HUES48 (cell line): ENCODE results near the gene OSBPL1A.
"Not testable (repeated sequence)": the region's sequence is repeated elsewhere in the genome, so short reads cannot be mapped to it uniquely, and the experiment has no call there.

Experiments used
- H3K27ac ChIP-seq: one replicate; pipeline ENCODE4 v1.7.0; 2013; ENCODE audit warnings: low read depth, low read length, inconsistent platforms
- H3K27me3 ChIP-seq: 2 replicates; pipeline ENCODE4 v1.6.1; 2013; ENCODE audit warnings: mild to moderate bottlenecking, low read length; ENCODE audit not compliant: control insufficient read depth, insufficient read depth
- H3K36me3 ChIP-seq: 2 replicates; pipeline ENCODE4 v1.6.1; 2013; ENCODE audit warnings: low read length; ENCODE audit not compliant: control insufficient read depth, insufficient read depth
- H3K4me1 ChIP-seq: 2 replicates; pipeline ENCODE4 v1.6.1; 2013; ENCODE audit warnings: mild to moderate bottlenecking, low read length; ENCODE audit not compliant: control insufficient read depth, insufficient read depth
- H3K4me3 ChIP-seq: 2 replicates; pipeline ENCODE4 v1.5.1; 2013; ENCODE audit warnings: mild to moderate bottlenecking, low read depth, low read length
- H3K9ac ChIP-seq: 2 replicates; pipeline ENCODE4 v1.6.1; 2013; ENCODE audit warnings: mild to moderate bottlenecking, low read depth, low read length, moderate library complexity
- H3K9me3 ChIP-seq: 2 replicates; pipeline ENCODE4 v1.6.1; 2013; ENCODE audit warnings: low read length; ENCODE audit not compliant: control insufficient read depth, insufficient read depth

The OSBPL1A gene

DNA sequence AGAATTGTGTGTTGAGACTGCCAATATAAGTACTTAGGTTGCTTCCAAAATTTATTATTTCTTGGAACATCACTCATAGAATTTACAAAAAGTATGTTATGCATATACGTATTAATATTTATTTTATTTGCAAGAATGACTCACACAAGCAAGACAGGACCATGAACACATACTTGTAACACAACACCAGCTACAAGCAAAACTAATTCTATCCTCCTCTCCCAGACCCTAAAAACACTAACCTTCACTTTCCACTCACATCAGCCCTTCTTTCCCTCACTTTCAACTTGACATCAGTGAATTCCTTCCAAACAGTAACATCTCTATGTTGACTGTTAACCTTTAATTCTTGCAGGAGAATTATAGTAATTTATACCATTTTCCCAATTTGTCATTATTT, 24.3 kb downstream of the OSBPL1A start:
- Histone ChIP-seq H3K9ac (no peak overlapping the region), H3K36me3 (peaks cover 58% of the 10 kb centered on the region), H3K4me3 (no peak overlapping the region), H3K27ac (no peak overlapping the region), H3K9me3 (no peaks in the 10 kb centered on the region), H3K27me3 (no peaks in the 10 kb centered on the region), H3K4me1 (peaks cover 24% of the 10 kb centered on the region)

DNA sequence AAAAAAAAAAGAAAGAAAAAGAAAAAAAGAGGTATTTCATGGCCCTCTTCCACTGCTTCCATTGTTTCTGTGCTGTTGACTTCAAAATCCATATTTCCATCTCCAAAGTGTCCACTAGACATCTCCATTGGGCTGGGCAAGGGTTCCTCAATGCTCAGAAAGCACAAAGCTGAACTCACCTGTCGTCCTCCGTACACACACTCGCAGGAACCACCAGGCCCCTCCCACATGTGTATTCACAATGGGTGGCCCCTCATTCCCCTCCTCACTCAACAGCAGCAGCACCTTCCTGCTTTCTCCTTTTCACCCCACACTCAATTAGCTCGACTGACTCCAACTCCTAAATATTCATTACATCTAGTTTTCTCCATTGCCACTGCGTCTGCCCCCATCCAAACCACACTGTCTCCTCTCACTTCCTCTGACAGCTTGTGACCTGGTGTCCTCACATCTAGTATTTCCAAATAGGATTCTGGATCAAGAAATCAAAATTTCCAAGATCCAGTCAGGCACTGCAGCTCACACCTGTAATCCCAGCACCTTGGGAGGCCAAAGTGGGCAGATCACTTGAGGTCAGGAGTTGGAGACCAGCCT, 25.2 kb downstream of the OSBPL1A start:
- Histone ChIP-seq H3K27me3 (no peaks in the 10 kb centered on the region), H3K9ac (no peak overlapping the region), H3K4me3 (no peak overlapping the region), H3K36me3 (peaks cover 67% of the 10 kb centered on the region), H3K4me1 (peaks cover 15% of the 10 kb centered on the region), H3K27ac (no peak overlapping the region), H3K9me3 (no peaks in the 10 kb centered on the region)

DNA sequence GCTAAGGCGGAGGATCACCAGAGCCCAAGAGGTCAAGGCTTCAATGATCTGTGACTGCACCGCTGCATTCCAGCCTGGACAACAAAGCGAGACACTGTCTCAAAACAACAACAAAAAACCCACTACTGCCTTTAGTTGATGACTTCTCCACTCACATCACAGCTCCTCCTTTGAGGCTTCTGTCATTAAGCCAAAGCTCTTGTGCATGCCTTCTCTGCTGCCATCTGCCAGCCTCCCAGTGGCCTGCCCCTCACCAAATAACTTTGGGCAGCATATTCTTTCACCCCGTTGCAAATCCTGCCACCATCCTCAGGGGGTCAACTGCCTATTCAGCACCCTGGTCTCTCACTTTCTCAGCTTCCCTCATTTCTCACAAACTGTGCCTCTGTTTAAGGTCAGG, 27.5 kb downstream of the OSBPL1A start:
- H3K27ac ChIP-seq, result no peak overlapping the region
- no peaks in the 10 kb centered on the region for H3K9me3 ChIP-seq
- no peak overlapping the region for H3K9ac ChIP-seq
- H3K4me3 ChIP-seq, result no peak overlapping the region
- peaks cover 10% of the 10 kb centered on the region for H3K4me1 ChIP-seq
- peaks cover 70% of the 10 kb centered on the region for H3K36me3 ChIP-seq
- no peaks in the 10 kb centered on the region for H3K27me3 ChIP-seq

DNA sequence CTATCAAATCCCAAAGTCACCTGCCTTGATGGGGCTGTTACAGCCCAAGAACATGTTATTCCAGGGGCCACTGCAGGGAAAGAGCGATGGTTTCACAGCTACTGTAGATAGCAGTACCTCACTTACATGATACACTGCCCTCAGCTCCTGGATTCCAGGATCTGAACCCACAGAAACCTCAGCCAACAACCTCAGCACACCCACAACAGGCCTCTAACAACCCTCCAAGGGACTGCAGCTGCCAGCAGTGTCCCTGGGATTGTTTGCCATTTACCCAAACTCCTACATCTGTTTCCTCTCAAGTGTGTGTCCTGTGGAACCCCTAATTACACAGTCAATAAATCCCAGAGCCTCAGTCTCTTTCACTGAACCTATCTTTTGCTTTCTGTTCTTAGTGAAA, 28.2 kb downstream of the OSBPL1A start:
- H3K27ac ChIP-seq, result no peak overlapping the region

DNA sequence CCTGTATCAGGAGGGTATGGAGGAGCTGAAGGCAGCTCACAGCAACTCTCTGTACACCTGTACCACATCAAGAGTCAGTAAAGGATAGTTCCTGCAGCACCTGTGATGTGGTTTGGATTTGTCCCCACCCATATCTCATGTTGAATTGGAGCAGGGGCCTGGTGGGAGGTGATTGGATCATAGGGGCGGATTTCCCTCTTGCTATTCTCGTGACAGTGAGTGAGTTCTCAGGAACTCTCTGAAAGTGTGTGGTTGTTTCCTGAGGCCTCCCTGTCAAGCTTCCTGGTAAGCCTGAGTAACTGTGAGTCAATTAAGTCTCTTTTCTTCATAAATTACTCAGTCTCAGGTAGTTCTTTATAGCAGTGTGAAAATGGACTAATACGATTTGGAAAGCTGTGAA, 28.9 kb downstream of the OSBPL1A start:
- H3K27me3 ChIP-seq, result no peaks in the 10 kb centered on the region
- no peak overlapping the region for H3K27ac ChIP-seq
- no peak overlapping the region for H3K9ac ChIP-seq
- no peak overlapping the region for H3K4me3 ChIP-seq
- H3K4me1 ChIP-seq, result 0 out of 2 replicates have a peak, but pooled peaks cover 3% of the 10 kb centered on the region
- peaks cover 70% of the 10 kb centered on the region for H3K36me3 ChIP-seq
- H3K9me3 ChIP-seq, result no peaks in the 10 kb centered on the region

More for the DNA sequence above, 28.2 kb downstream of the OSBPL1A start:
- Histone ChIP-seq H3K4me3 (no peak overlapping the region), H3K9me3 (no peaks in the 10 kb centered on the region), H3K36me3 (peaks cover 68% of the 10 kb centered on the region), H3K27me3 (no peaks in the 10 kb centered on the region), H3K4me1 (peaks cover 7% of the 10 kb centered on the region), H3K9ac (no peak overlapping the region)

DNA sequence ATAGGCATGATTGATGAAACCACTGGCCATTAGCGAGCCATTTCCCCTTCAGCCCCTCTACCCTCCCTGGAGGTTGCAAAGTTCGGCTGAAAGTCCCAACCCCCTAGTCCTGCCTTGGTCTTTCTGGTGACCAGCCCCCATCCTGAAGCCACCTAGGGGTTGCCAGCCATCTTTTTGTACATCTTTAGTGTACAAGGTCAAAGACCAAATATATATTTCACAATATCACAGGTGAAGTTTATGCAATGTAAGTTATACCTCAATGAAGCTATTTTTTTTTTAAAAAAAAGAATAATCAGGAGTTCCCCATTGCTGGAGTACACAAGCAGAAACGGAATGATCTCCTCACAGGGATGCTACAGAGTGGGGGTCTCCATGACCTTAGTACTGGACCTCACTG, 31.3 kb downstream of the OSBPL1A start:
- Histone ChIP-seq H3K4me1 (peaks cover 8% of the 10 kb centered on the region; the same call in 1 of the 2 replicates), H3K4me3 (no peak overlapping the region), H3K9me3 (no peaks in the 10 kb centered on the region), H3K27ac (no peak overlapping the region), H3K9ac (no peak overlapping the region), H3K36me3 (peaks cover 66% of the 10 kb centered on the region), H3K27me3 (no peaks in the 10 kb centered on the region)

DNA sequence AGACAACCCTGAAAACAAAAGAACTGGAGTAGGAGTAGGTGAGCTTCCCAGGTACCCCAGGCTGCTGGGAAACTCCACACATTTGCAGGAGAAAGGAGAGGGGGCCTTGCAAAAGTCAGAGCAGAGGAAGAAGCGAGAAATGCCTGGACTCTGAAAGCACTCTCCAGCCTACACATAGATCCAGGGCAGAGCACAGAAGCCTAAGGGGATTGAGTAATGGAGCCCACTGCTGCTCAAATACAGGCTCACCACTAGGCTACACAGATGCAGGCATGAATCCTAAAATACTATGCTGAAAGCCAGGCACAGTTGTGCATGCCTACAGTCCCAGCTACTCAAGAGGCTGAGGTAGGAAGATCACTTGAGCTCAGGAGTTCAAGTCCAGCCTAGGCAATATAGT, 33.4 kb downstream of the OSBPL1A start:
- H3K4me1 ChIP-seq, result peaks cover 8% of the 10 kb centered on the region; the same call in 1 of the 2 replicates
- peaks cover 57% of the 10 kb centered on the region for H3K36me3 ChIP-seq
- no peak overlapping the region for H3K9ac ChIP-seq
- no peak overlapping the region for H3K4me3 ChIP-seq
- H3K27me3 ChIP-seq, result no peaks in the 10 kb centered on the region
- H3K27ac ChIP-seq, result no peak overlapping the region
- no peaks in the 10 kb centered on the region for H3K9me3 ChIP-seq

DNA sequence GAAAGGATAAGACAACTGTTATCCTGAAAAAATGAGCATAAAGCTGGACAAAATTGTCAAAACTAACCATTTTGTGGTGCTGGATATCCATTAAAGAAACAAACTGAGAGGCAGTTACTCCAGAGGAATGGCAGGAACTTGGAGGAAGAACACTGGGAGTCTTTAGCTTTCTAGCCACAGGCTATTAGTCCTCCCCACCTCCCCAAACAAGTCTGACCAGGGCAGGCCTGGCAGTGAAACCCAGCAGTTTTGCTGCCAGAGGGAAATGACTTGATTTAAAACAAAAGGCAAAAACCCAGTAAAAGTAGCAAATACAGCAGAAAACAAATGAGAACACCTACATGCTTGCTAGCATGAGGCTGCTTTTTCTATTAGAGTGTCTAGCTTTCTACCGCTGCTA, 34.9 kb downstream of the OSBPL1A start:
- no peak overlapping the region for H3K9ac ChIP-seq
- no peaks in the 10 kb centered on the region for H3K27me3 ChIP-seq
- H3K36me3 ChIP-seq, result peaks cover 49% of the 10 kb centered on the region
- H3K9me3 ChIP-seq, result no peaks in the 10 kb centered on the region
- peaks cover 8% of the 10 kb centered on the region; the same call in 1 of the 2 replicates for H3K4me1 ChIP-seq
- peak overlapping the region; percentile 17 for H3K27ac ChIP-seq
- H3K4me3 ChIP-seq, result no peak overlapping the region

DNA sequence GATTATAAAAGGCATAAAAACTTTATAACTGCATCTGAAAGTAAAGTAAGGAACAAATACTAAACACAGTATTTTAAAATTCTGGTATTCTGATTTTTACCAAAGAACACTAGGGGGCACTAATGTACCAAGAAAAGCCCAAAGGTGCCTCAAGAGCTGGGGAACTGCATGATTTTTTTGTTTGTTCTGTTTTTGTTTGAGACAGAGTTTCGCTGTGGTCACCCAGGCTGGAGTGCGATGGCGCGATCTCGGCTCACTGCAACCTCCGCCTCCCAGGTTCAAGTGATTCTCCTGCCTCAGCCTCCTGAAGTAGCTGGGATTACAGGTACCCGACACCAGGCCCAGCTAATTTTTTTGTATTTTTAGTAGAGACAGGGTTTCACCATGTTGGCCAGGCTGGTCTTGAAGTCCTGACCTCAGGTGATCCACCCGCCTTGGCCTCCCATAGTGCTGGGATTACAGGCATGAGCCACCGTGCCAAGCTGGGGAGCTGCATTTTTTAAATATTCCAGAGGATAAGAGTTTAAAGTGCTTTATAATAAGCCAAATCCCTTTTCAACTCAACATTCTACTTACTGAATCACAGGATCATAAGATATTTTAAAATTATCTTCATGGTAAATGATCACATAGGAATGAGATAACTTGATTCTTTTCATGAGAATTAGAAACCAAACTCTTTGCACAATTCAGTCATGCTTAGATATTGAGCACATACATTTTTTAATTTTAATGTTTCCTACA, 37.7 kb downstream of the OSBPL1A start:
- Histone ChIP-seq H3K36me3 (peaks cover 26% of the 10 kb centered on the region; the same call in 1 of the 2 replicates), H3K4me1 (peaks cover 17% of the 10 kb centered on the region)
- H3K4me3 ChIP-seq, H3K27me3 ChIP-seq, H3K27ac ChIP-seq, H3K9ac ChIP-seq, H3K9me3 ChIP-seq: not testable (repeated sequence)

DNA sequence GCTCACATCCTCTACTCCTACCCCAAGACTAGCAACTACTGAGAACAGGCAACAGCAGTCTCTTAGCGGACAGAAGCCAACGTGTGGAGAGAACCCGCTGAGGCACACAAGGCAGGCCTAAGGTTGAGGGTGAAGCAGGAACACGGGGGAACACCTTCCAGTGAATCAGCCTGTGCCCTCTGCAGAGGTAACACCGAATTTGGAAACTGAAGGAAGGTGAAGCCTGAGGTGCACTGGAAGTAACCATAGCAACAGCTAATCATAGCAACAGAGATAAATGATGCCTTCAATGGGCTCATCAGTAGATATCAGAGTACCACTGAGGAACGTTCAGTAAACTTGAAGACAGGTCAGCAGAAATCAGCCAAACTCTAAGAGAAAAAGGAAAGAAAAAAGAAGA, 43.3 kb downstream of the OSBPL1A start:
- no peak overlapping the region for H3K27ac ChIP-seq
- no peaks in the 10 kb centered on the region for H3K9me3 ChIP-seq
- peaks cover 23% of the 10 kb centered on the region for H3K4me1 ChIP-seq
- H3K27me3 ChIP-seq, result no peaks in the 10 kb centered on the region
- no peak overlapping the region for H3K4me3 ChIP-seq
- no peak overlapping the region for H3K9ac ChIP-seq
- peaks cover 5% of the 10 kb centered on the region; the same call in 1 of the 2 replicates for H3K36me3 ChIP-seq

DNA sequence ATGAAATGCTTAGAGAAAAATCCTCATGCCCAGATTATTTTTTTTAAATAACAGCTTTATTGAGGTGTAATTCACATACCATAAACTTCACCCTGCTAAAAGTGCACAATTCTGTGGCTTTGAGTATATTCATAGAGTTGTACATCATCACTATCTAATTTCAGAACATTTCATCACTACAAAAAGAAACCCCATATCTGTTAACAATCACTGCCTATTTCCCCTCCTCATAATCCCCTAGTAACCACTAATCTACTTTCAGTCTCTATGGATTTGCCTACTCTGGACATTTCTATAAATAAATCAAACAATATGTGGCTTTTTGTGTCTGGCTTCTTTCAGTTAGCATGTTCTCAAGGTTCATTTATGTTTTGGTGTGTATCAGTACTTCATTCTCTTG, 51.4 kb downstream of the OSBPL1A start:
- no peaks in the 10 kb centered on the region for H3K9me3 ChIP-seq
- H3K4me3 ChIP-seq, result no peak overlapping the region
- H3K4me1 ChIP-seq, result peaks cover 7% of the 10 kb centered on the region
- no peaks in the 10 kb centered on the region for H3K27me3 ChIP-seq
- H3K36me3 ChIP-seq, result 0 out of 2 replicates have a peak, but pooled peaks cover 3% of the 10 kb centered on the region
- no peak overlapping the region for H3K27ac ChIP-seq
- H3K9ac ChIP-seq, result no peak overlapping the region
